UCSD-AML1 (cell line): Measurements from ENCODE around the gene NFATC2.
"Not testable (repeated sequence)": the region's sequence is repeated elsewhere in the genome, so short reads cannot be mapped to it uniquely, and the experiment has no call there.

ENCODE experiments used
- DNase-seq: peaks from one replicate; lab custom pipeline; 2025; ENCODE audit not compliant: unreplicated experiment; lab: John Stamatoyannopoulos, UW

The NFATC2 gene

GRCh38 chr20:51495921-51496545 is 46.5 kb downstream of the NFATC2 start:
- DNase-seq, result peak; percentile 22

- DNase-seq, result no peak
Measured at GRCh38 chr20:51495291-51495690, 47.2 kb downstream of the NFATC2 start.

- peak; percentile 33 for DNase-seq
Measured at GRCh38 chr20:51494241-51495110, 48.0 kb downstream of the NFATC2 start.

GRCh38 chr20:51493346-51493791 is 49.1 kb downstream of the NFATC2 start:
- no peak for DNase-seq

- DNase-seq, result peak; percentile 90
Measured at GRCh38 chr20:51492167-51493092, 50.1 kb downstream of the NFATC2 start.

GRCh38 chr20:51491393-51491792 is 51.1 kb downstream of the NFATC2 start:
- no peak for DNase-seq

- DNase-seq, result no peak
Measured at GRCh38 chr20:51490635-51491034, 51.9 kb downstream of the NFATC2 start.

- no peak for DNase-seq
Measured at GRCh38 chr20:51489611-51490010, 52.9 kb downstream of the NFATC2 start.

- DNase-seq, result no peak
Measured at GRCh38 chr20:51488331-51488730, 54.2 kb downstream of the NFATC2 start.

- no peak for DNase-seq
Measured at GRCh38 chr20:51487565-51488268, 54.8 kb downstream of the NFATC2 start.

GRCh38 chr20:51487076-51487475 is 55.4 kb downstream of the NFATC2 start:
- no peak for DNase-seq

GRCh38 chr20:51486197-51487005 is 56.1 kb downstream of the NFATC2 start:
- no peak for DNase-seq

GRCh38 chr20:51484831-51485230 is 57.7 kb downstream of the NFATC2 start:
- no peak for DNase-seq

GRCh38 chr20:51484141-51484815 is 58.2 kb downstream of the NFATC2 start:
- DNase-seq, result no peak

- DNase-seq, result no peak
Measured at GRCh38 chr20:51482836-51483473, 59.6 kb downstream of the NFATC2 start.

- DNase-seq, result peak; percentile 28
Measured at GRCh38 chr20:51481341-51481914, 61.1 kb downstream of the NFATC2 start.

GRCh38 chr20:51480507-51481270 is 61.8 kb downstream of the NFATC2 start:
- no peak for DNase-seq

GRCh38 chr20:51476106-51476505 is 66.4 kb downstream of the NFATC2 start:
- DNase-seq, result not testable (repeated sequence)
